GM21786 (cell line): ENCODE measurements around the gene GOLGA6A.
"Not testable (repeated sequence)": the region's sequence is repeated elsewhere in the genome, so short reads cannot be mapped to it uniquely, and the experiment has no call there.

Experiments
- ATAC-seq: cut with Tn5 transposase; IDR thresholded peaks from one replicate; pipeline ENCODE4 v1.9.1; 2021; ENCODE audit not compliant: unreplicated experiment

Gene GOLGA6A

GRCh38 chr15:74053941-74054529 lies 28.3 kb downstream of the GOLGA6A start:
- no peak for ATAC-seq

- no peak for ATAC-seq
Observed at GRCh38 chr15:74053517-74053916, 28.8 kb downstream of the GOLGA6A start.

GRCh38 chr15:74052271-74053260 lies 29.8 kb downstream of the GOLGA6A start:
- ATAC-seq: not testable (repeated sequence)

GRCh38 chr15:74050556-74051234 lies 31.7 kb downstream of the GOLGA6A start:
- ATAC-seq: no peak

- no peak for ATAC-seq
Observed at GRCh38 chr15:74050127-74050526, 32.2 kb downstream of the GOLGA6A start.

GRCh38 chr15:74046275-74046674 lies 36.1 kb downstream of the GOLGA6A start:
- ATAC-seq: no peak

GRCh38 chr15:74045636-74046274 lies 36.6 kb downstream of the GOLGA6A start:
- no peak for ATAC-seq

GRCh38 chr15:74045184-74045583 lies 37.2 kb downstream of the GOLGA6A start:
- no peak for ATAC-seq

- no peak for ATAC-seq
Observed at GRCh38 chr15:74044267-74045110, 37.9 kb downstream of the GOLGA6A start.

- no peak for ATAC-seq
Observed at GRCh38 chr15:74043425-74044266, 38.7 kb downstream of the GOLGA6A start.

- ATAC-seq: no peak
Observed at GRCh38 chr15:74042603-74043424, 39.5 kb downstream of the GOLGA6A start.

GRCh38 chr15:74041777-74042435 lies 40.4 kb downstream of the GOLGA6A start:
- ATAC-seq: no peak

GRCh38 chr15:74041311-74041756 lies 41.0 kb downstream of the GOLGA6A start:
- no peak for ATAC-seq

- ATAC-seq: no peak
Observed at GRCh38 chr15:74040109-74040850, 42.1 kb downstream of the GOLGA6A start.

GRCh38 chr15:74039656-74040010 lies 42.7 kb downstream of the GOLGA6A start:
- ATAC-seq: no peak

GRCh38 chr15:74038707-74039655 lies 43.4 kb downstream of the GOLGA6A start:
- ATAC-seq: no peak
